ENCODE data around the gene VPS16. TPM values are rescaled to one million over a fixed set of nuclear protein-coding genes. Genes with fewer than 3 reads are reported as not detected.

The VPS16 gene
- total and polyA plus RNA-seq, 2 of the 8 experiments (the other 6 are each of a cell fraction or from before 2014, with no cell fraction given), result 23.8 to 25.9 TPM

DNA sequence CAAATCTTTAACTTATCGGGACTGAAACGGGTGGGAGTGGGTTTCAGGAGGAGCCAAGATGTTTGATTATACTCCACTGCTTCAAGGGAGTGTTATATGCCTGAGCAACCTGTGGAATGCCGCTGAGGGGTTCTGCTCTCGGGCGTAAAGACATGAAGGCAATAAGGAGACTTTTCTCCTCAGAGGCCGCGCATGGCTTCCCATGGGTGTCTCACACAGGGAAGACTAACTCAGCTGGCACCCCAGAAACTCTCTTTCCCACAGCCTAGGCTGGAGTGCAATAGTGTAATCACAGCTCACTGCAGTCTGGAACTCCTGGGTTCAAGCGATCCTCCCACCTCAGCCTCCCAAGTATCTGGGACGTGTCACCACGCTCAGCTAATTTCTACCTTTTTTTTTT lies 30.9 kb upstream of the VPS16 start (continued):
- TF ChIP-seq, protein P1, sequence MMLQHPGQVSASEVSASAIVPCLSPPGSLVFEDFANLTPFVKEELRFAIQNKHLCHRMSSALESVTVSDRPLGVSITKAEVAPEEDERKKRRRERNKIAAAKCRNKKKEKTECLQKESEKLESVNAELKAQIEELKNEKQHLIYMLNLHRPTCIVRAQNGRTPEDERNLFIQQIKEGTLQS (IDR thresholded peaks at IDR 0.05; ENCODE audit: insufficient read depth, low read depth, low read length), result no peak
